Epithelial cell of esophagus (primary cell): ENCODE results near the gene SORCS2.

ENCODE experiments used
- DNase-seq: peaks from one replicate; pipeline ENCODE4 v3.0.0; 2010; ENCODE audit warnings: low read depth
- H3K4me3 ChIP-seq: 2 replicates; pipeline ENCODE4 v1.5.1; 2011; ENCODE audit warnings: mild to moderate bottlenecking, low read length, control low read depth
- TF ChIP-seq, protein P1 (sequence below): IDR thresholded peaks from 2 replicates; pipeline ENCODE4 v1.5.1; 2011; ENCODE audit warnings: low read depth, mild to moderate bottlenecking, low read length, control low read depth, inconsistent platforms; ENCODE audit not compliant: insufficient read depth; ENCODE audit errors: missing control alignments

SORCS2 gene

DNA sequence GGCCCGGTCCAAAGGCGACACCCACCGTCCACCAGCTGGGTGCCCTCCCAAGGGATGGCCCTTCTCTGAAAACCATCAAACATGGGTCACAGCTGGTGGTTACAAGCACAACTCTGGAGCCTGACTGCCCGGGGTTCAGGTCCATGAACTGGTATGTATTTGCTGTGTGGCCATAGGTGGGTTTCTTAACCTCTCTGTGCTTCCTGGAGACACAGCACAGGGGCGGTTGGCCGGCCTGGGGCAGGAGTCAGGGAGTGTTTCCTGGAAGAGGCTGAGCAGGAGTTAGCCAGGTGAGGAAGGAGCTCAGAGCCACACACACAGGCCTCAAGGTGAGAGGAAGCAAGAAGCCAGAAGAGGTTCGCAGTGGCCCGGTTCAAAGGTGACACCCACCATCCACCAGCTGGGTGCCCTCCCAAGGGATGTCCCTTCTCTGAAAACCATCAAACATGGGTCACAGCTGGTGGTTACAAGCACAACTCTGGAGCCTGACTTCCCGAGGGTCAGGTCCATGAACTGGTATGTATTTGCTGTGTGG lies 486.0 kb downstream of the SORCS2 start:
- DNase-seq: no peak
- TF ChIP-seq, protein P1, sequence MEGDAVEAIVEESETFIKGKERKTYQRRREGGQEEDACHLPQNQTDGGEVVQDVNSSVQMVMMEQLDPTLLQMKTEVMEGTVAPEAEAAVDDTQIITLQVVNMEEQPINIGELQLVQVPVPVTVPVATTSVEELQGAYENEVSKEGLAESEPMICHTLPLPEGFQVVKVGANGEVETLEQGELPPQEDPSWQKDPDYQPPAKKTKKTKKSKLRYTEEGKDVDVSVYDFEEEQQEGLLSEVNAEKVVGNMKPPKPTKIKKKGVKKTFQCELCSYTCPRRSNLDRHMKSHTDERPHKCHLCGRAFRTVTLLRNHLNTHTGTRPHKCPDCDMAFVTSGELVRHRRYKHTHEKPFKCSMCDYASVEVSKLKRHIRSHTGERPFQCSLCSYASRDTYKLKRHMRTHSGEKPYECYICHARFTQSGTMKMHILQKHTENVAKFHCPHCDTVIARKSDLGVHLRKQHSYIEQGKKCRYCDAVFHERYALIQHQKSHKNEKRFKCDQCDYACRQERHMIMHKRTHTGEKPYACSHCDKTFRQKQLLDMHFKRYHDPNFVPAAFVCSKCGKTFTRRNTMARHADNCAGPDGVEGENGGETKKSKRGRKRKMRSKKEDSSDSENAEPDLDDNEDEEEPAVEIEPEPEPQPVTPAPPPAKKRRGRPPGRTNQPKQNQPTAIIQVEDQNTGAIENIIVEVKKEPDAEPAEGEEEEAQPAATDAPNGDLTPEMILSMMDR: no peak
- no peak overlapping the region for H3K4me3 ChIP-seq

DNA sequence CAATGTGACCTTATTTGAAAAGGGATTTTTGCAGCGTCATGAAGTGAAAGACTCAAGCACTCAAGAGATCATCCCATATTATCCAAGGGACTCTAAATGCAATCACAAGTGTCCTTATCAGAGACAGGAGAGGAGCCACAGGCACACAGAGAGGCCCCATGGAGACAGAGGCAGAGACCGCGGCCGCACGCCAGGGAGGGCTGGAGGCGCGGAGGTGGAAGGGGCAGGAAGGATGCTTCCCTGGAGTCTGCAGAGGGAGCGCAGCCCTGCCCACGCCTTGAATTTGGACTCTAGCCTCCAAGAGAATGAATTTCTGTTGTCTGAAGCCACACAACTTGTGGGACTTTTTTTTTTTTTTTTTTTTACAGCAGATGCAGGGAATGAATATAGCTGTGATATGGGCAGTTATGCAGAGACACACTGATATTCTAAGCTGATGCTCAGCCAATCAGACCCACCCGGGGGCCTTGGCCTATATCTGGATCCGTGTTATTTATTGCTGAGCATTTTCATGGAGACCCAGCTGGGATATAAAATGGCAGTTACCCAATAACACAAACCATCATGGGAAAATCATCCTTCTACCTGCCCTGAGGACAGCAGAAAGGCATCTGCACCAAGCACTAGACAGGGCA lies 487.2 kb downstream of the SORCS2 start:
- H3K4me3 ChIP-seq: no peak overlapping the region
- no peak for DNase-seq
- TF ChIP-seq, protein P1: no peak

DNA sequence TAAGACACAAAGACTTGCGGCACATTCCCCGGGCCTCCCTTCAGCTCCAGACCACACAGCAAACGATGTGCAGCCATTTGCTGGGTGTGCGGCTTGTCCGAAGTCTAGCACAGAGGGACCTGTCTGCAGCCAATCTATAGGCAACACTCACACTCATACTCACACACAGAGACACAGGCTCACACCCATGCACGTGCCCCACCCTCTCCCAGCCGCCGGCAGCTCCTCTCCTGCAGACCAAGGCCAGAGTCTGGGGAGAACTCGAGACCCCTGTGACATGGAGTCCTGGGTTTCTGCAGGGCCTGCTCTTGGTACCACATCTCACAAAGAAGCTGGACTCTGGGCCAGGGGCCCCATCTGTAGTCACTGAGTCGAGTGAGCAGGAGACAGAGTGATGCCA lies 487.8 kb downstream of the SORCS2 start:
- TF ChIP-seq, protein P1: no peak

DNA sequence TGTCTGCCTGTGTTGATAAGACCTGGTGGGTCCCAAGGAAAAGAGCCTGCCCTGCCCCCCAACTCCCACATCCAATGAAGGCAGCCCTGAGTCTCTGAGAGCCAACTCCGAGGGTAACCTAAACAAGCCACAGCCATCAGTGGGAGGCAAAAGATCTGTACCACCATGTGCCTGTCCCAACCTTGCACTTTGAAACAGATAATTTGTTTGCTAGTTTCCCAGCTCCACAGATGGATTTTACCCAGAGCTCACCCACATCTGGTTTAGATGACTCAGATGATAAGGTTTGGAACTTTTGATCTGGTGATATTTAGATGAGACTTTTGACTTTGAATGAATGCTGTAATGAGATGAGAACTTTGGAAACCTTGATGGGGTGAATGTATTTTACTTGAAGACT lies 488.4 kb downstream of the SORCS2 start:
- TF ChIP-seq, protein P1: no peak
- no peak for DNase-seq
- no peak overlapping the region for H3K4me3 ChIP-seq

More for the DNA sequence above, 487.8 kb downstream of the SORCS2 start:
- no peak overlapping the region for H3K4me3 ChIP-seq
- no peak for DNase-seq

DNA sequence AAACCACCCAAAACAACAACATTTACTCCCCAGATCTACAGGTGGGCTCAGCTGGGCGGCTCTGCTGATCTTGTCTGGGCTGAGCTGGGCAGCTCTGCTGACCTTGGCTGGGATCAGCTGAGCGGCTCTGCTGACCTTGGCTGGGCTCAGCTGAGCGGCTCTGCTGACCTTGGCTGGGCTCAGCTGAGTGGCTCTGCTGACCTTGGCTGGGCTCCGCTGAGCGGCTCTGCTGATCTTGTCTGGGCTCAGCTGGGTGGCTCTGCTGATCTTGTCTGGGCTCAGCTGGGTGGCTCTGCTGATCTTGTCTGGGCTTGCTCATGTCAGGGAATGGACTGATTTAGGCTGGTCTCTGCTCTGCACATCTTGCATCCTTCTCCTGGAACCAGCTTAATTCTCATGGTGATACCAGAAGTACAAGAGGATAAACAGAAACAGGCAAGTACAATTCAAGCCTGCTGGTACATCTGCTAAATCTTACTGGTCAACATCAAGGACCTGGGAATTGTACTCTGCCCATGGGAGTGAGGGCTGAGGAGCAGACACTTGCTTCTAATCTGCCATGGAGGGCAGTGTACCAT lies 490.9 kb downstream of the SORCS2 start:
- TF ChIP-seq, protein P1: no peak
- H3K4me3 ChIP-seq: no peak overlapping the region
- DNase-seq: no peak

DNA sequence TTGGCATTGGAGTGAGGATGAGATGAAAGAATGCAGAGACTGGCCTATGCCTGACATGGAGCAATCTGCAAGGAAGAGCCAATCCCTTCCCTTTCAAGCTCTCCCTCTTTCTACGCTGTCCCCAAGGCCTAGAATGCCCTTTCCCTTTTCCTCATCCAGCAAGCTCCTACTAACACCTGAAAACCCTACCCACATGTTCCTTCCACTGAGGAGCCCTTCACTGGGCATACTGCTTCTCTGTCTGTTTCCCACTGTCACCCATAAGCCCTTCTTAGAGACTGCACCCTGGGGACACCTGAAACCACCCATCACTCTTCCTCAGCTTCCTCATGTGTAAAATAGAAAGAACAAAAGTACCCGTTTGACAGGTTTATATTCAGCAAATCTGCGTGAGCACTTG lies 492.0 kb downstream of the SORCS2 start:
- no peak overlapping the region for H3K4me3 ChIP-seq
- TF ChIP-seq, protein P1: no peak
- DNase-seq: no peak
